PC-3 (cell line): ENCODE results near the gene UBA3. TPM values are rescaled to one million over a fixed set of nuclear protein-coding genes. Genes with fewer than 3 reads are reported as not detected.

Source experiments
- ATAC-seq: fragments of 200-7000 bp; cut with Tn5 transposase; 2 replicates; pipeline ENCODE4 v1.9.1; 2020; ENCODE audit warnings: mild to moderate bottlenecking, moderate library complexity
- BruUV-seq: library from RNA; stranded (reverse); fragments of 400-500 nt; replicated peaks from 2 replicates; lab custom pipeline; 2021; lab: Mats Ljungman, UMichigan
- CTCF ChIA-PET: fragments of 300-600 bp; sonication (Branson Sonifier 250); formaldehyde crosslinking; loops from one replicate; lab custom pipeline; 2022; ENCODE audit warnings: antibody characterized with exemption; lab: Charles Lee
- POLR2A ChIA-PET: fragments of 300-600 bp; sonication (Branson Sonifier 250); formaldehyde crosslinking; loops from one replicate; lab custom pipeline; 2022; ENCODE audit warnings: antibody characterized with exemption; ENCODE audit not compliant: unreplicated experiment; lab: Charles Lee
- DNase-seq: peaks from one replicate; pipeline ENCODE4 v3.0.0-alpha.2; 2015
- H2AFZ ChIP-seq: fragments of 300-600 bp; sonication (generic); 2 replicates; pipeline ENCODE4 v1.6.0; 2016; ENCODE audit warnings: antibody characterized with exemption, low read length
- H3F3A ChIP-seq: fragments of 300-600 bp; sonication (generic); one replicate; pipeline ENCODE4 v1.6.0; 2017; ENCODE audit warnings: antibody characterized with exemption, low read length, control low read depth, mild to moderate bottlenecking; ENCODE audit not compliant: unreplicated experiment
- H3K27ac ChIP-seq: fragments of 300-600 bp; sonication (generic); 2 replicates; pipeline ENCODE4 v1.5.1; 2016; ENCODE audit warnings: mild to moderate bottlenecking, low read length
- H3K27me3 ChIP-seq: fragments of 300-600 bp; sonication (generic); 2 replicates; pipeline ENCODE4 v1.6.1; 2016; ENCODE audit warnings: low read length, mixed read lengths
- H3K36me3 ChIP-seq: fragments of 300-600 bp; sonication (generic); 2 replicates; pipeline ENCODE4 v1.6.1; 2016; ENCODE audit warnings: low read depth, mixed run types, low read length, mixed read lengths
- H3K4me1 ChIP-seq: fragments of 300-600 bp; sonication (generic); 2 replicates; pipeline ENCODE4 v1.5.1; 2016; ENCODE audit warnings: low read length; ENCODE audit not compliant: insufficient read depth
- H3K4me2 ChIP-seq: fragments of 300-600 bp; sonication (generic); 2 replicates; pipeline ENCODE4 v1.6.0; 2016; ENCODE audit warnings: low read length
- H3K4me3 ChIP-seq: fragments of 300-600 bp; sonication (generic); 2 replicates; pipeline ENCODE4 v1.5.1; 2016; ENCODE audit warnings: mild to moderate bottlenecking, low read length, mixed read lengths
- H3K79me2 ChIP-seq: fragments of 300-600 bp; sonication (generic); 2 replicates; pipeline ENCODE4 v1.6.1; 2017; ENCODE audit warnings: low read length, mixed read lengths
- H3K9ac ChIP-seq: fragments of 300-600 bp; sonication (generic); 2 replicates; pipeline ENCODE4 v1.6.0; 2016; ENCODE audit warnings: mild to moderate bottlenecking, low read length
- H3K9me2 ChIP-seq: fragments of 300-600 bp; sonication (generic); replicated peaks from 2 replicates; pipeline ENCODE4 v1.6.1; 2016; ENCODE audit warnings: mixed run types, low read length, mixed read lengths
- H3K9me3 ChIP-seq: fragments of 300-600 bp; sonication (generic); 2 replicates; pipeline ENCODE4 v1.6.1; 2016; ENCODE audit warnings: low read length, mixed read lengths
- H4K20me1 ChIP-seq: fragments of 300-600 bp; sonication (generic); 2 replicates; pipeline ENCODE4 v1.6.1; 2016; ENCODE audit warnings: low read length, mixed read lengths
- CTCF ChIP-seq: fragments of 300-600 bp; sonication (generic); conservative IDR thresholded peaks from 2 replicates; pipeline ENCODE4 v1.5.1; 2017; ENCODE audit warnings: antibody characterized with exemption, low read depth, mild to moderate bottlenecking, low read length
- EZH2 ChIP-seq: fragments of 300-600 bp; sonication (generic); IDR thresholded peaks from one replicate; pipeline ENCODE4 v1.6.1; 2017; ENCODE audit warnings: antibody characterized with exemption, mild to moderate bottlenecking, low read length; ENCODE audit not compliant: unreplicated experiment
- EZH2phosphoT487 ChIP-seq: fragments of 300-600 bp; sonication (generic); IDR thresholded peaks from 2 replicates; pipeline ENCODE4 v1.6.1; 2018; ENCODE audit warnings: mild to moderate bottlenecking, antibody characterized with exemption, low read length, borderline replicate concordance
- intact Hi-C: fragments of 100-400 bp; cut with micrococcal nuclease; formaldehyde crosslinking; loops from 2 replicates; pipeline ENCODE4 v1.9.0; 2023
- total RNA-seq: library from RNA; depleted of rRNA; stranded (reverse); fragments of >200 nt; gene quantifications from 2 replicates; pipeline ENCODE4 v1.2.3, GENCODE V29; 2014

Gene UBA3
- total RNA-seq, 1 experiment from 2014 or later: 27.5 TPM

GRCh38 chr3:69012800-69013252 is 67.3 kb downstream of the UBA3 start:
- no peaks in the 10 kb centered on the region for H3K9me3 ChIP-seq
- no peaks in the 10 kb centered on the region for H3K9me2 ChIP-seq
- no peaks in the 10 kb centered on the region for H3K36me3 ChIP-seq
- no peaks in the 10 kb centered on the region for H3K79me2 ChIP-seq
- H3K4me2 ChIP-seq: peak overlapping the region; percentile 87
- no peaks in the 10 kb centered on the region for H4K20me1 ChIP-seq
- peak; percentile 4 for DNase-seq
- CTCF ChIA-PET: no interaction called here
- no peak overlapping the region for H3K27ac ChIP-seq
- peaks cover 9% of the 10 kb centered on the region; the same call in 1 of the 2 replicates for H3K4me1 ChIP-seq
- H3K4me3 ChIP-seq: peak overlapping the region; percentile 71
- peak; percentile 56 for ATAC-seq
- H3K27me3 ChIP-seq: no peaks in the 10 kb centered on the region
- H3F3A ChIP-seq: no peaks in the 10 kb centered on the region
- POLR2A ChIA-PET: no interaction called here
- peak overlapping the region; percentile 82 for H2AFZ ChIP-seq
- peak overlapping the region; percentile 81 for H3K9ac ChIP-seq
- no peak for TF ChIP-seq EZH2phosphoT487
- no peak for TF ChIP-seq CTCF
- no peak for TF ChIP-seq EZH2
- intact Hi-C loops: no loop called here
- no TSS peak for BruUV-seq

GRCh38 chr3:69012100-69012799 is 67.9 kb downstream of the UBA3 start:
- Histone ChIP-seq H3K9me2 (no peaks in the 10 kb centered on the region), H3K27me3 (no peaks in the 10 kb centered on the region), H3K9ac (peak overlapping the region; percentile 81; the same call in 1 of the 2 replicates), H2AFZ (peak overlapping the region; percentile 82; the same call in 1 of the 2 replicates), H3K79me2 (no peaks in the 10 kb centered on the region), H4K20me1 (no peaks in the 10 kb centered on the region), H3K36me3 (no peaks in the 10 kb centered on the region), H3K4me3 (peak overlapping the region; percentile 71), H3K4me1 (peaks cover 9% of the 10 kb centered on the region; the same call in 1 of the 2 replicates), H3K9me3 (no peaks in the 10 kb centered on the region), H3K27ac (no peak overlapping the region), H3K4me2 (peak overlapping the region; percentile 87), H3F3A (no peaks in the 10 kb centered on the region)
- ATAC-seq (no peak), DNase-seq (no peak)
- intact Hi-C loops: no loop called here
- ChIA-PET POLR2A (no interaction called here), CTCF (no interaction called here)
- BruUV-seq: TSS peak; percentile 34
- TF ChIP-seq CTCF: no peak
- TF ChIP-seq EZH2: no peak
- TF ChIP-seq EZH2phosphoT487: no peak
